GM12875 (cell line): ENCODE measurements around the gene PRRX1.

Experiments used
- H3K4me3 ChIP-seq: one replicate; pipeline ENCODE4 v1.5.1; 2011; ENCODE audit warnings: low read depth, low read length, control low read depth
- CTCF ChIP-seq: IDR thresholded peaks from 2 replicates; pipeline ENCODE4 v1.5.1; 2011; ENCODE audit warnings: low read depth, mild to moderate bottlenecking, control low read depth, inconsistent platforms, low read length, moderate library complexity, borderline replicate concordance; ENCODE audit not compliant: insufficient read depth

PRRX1 gene

GRCh38 chr1:170664093-170664827 is at the start of gene PRRX1:
Gene PRRX1 (plus strand): TSS chr1:170664131. CDS start chr1:170664219, 88 bp downstream.
- no peak for TF ChIP-seq CTCF
- H3K4me3 ChIP-seq: no peak within 1 kb of the TSS

GRCh38 chr1:170617591-170618330 is 46.2 kb upstream of the PRRX1 start:
- no peak for TF ChIP-seq CTCF
- no peak overlapping the region for H3K4me3 ChIP-seq

- no peak overlapping the region for H3K4me3 ChIP-seq
- no peak for TF ChIP-seq CTCF
Measured at GRCh38 chr1:170618421-170618820, 45.5 kb upstream of the PRRX1 start.

GRCh38 chr1:170619241-170620028 is 44.5 kb upstream of the PRRX1 start:
- no peak for TF ChIP-seq CTCF
- H3K4me3 ChIP-seq: no peak overlapping the region

GRCh38 chr1:170620164-170620563 is 43.8 kb upstream of the PRRX1 start:
- no peak overlapping the region for H3K4me3 ChIP-seq
- no peak for TF ChIP-seq CTCF

- no peak for TF ChIP-seq CTCF
- no peak overlapping the region for H3K4me3 ChIP-seq
Measured at GRCh38 chr1:170623171-170623570, 40.8 kb upstream of the PRRX1 start.

GRCh38 chr1:170624146-170624545 is 39.8 kb upstream of the PRRX1 start:
- TF ChIP-seq CTCF: no peak
- no peak overlapping the region for H3K4me3 ChIP-seq
